Neural progenitor cell (in vitro differentiated cells): ENCODE measurements around the gene MRC1.

ENCODE experiments used
- CTCF ChIP-seq: fragments of 200-600 bp; sonication (generic); IDR thresholded peaks from 2 replicates; pipeline ENCODE4 v1.5.1; 2017; ENCODE audit warnings: antibody characterized with exemption, mild to moderate bottlenecking
- EZH2 ChIP-seq: fragments of 200-600 bp; sonication (generic); IDR thresholded peaks from 2 replicates; pipeline ENCODE4 v1.6.1; 2017; ENCODE audit warnings: antibody characterized with exemption, mild to moderate bottlenecking, moderate library complexity

- no peak for TF ChIP-seq CTCF
- TF ChIP-seq EZH2: no peak
Observed at GRCh38 chr10:17819836-17820235, 10.7 kb downstream of the MRC1 start.
